Vagina (tissue), 2 donors: ENCODE measurements around the gene SUSD3.

Experiments
- CTCF ChIP-seq, 3 experiments: fragments of 450-650 bp in 2 of 3; fragments of 200-600 bp in 1 of 3; sonication (generic) in 1 of 3; IDR thresholded peaks; one replicate each; pipeline ENCODE4 v1.5.1; 2017 to 2019; ENCODE audit warnings: antibody characterized with exemption in 3 of 3, mild to moderate bottlenecking in 2 of 3, moderate library complexity in 2 of 3
- POLR2A ChIP-seq, 2 donors: fragments of 450-650 bp; IDR thresholded peaks; one replicate each; pipeline ENCODE4 v1.6.1; 2017; ENCODE audit warnings: antibody characterized with exemption in 2 of 2, mild to moderate bottlenecking in 2 of 2, moderate library complexity in 2 of 2
- POLR2AphosphoS5 ChIP-seq, 2 donors: sonication (generic); formaldehyde crosslinking; IDR thresholded peaks; one replicate each; pipeline ENCODE4 v1.9.0; 2017; ENCODE audit warnings: antibody characterized with exemption in 2 of 2, mild to moderate bottlenecking in 2 of 2, low read depth in 1 of 2; ENCODE audit not compliant: insufficient read depth in 1 of 2

GRCh38 chr9:93091453-93092081, 33.1 kb downstream of the SUSD3 start:
- TF ChIP-seq CTCF (IDR thresholded peaks at IDR 0.05): no peak
- no peak for TF ChIP-seq POLR2A (IDR thresholded peaks at IDR 0.05)
- TF ChIP-seq POLR2AphosphoS5 (IDR thresholded peaks at IDR 0.05; ENCODE audit: insufficient read depth in 1 of 2, low read depth in 1 of 2): no peak
